HG03442 (cell line): ENCODE data around the gene EMX1.

Source experiments
- ATAC-seq: cut with Tn5 transposase; IDR thresholded peaks from one replicate; pipeline ENCODE4 v1.9.1; 2021; ENCODE audit warnings: mild to moderate bottlenecking, moderate library complexity; ENCODE audit not compliant: unreplicated experiment

Gene EMX1

DNA sequence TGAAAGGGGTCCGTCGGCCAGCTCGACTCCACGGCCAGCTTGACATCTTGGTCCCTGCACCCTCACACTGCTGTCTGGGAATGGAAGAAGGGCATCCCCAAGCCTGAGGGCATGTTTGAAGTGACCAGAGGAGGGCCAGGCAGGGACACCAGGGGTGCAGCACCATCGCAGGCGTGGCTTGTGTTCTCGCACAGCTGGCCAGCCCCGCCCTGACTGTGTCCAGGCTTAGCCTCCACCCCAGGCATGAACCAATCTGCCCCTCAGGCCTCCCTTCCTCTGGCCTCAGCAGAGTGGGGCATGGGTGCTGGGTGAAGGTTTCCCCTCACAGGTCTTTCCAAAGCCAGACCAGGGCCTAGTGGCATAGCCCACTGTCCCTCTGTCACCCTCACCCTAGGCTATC, 25.0 kb downstream of the EMX1 start:
- ATAC-seq, result no peak

DNA sequence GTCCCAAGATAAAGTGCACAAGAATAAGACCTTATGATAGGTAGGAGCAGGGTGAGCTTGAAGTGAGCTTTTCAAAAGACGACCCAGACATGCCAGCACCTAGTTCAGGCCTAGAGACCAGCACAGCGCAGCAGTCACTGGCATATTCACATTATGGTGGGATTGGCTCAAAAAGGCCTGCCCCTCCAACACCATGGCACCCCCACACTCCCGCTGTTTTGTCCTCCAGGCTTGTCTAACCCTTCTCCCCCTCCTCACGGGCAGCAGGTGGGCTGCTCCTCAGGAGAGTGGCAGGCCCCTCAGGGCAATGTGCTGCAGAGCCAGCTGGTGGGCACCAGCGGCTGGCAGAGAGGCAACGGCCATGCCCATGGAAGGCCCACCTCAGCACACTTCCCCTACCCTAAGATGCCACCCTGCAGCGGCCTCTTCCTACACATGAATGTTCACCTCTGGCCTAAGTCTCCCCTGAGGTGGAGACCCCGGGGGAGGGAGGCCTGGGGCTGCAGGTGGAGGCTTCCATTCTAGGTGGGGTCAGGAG, 25.6 kb downstream of the EMX1 start:
- no peak for ATAC-seq

DNA sequence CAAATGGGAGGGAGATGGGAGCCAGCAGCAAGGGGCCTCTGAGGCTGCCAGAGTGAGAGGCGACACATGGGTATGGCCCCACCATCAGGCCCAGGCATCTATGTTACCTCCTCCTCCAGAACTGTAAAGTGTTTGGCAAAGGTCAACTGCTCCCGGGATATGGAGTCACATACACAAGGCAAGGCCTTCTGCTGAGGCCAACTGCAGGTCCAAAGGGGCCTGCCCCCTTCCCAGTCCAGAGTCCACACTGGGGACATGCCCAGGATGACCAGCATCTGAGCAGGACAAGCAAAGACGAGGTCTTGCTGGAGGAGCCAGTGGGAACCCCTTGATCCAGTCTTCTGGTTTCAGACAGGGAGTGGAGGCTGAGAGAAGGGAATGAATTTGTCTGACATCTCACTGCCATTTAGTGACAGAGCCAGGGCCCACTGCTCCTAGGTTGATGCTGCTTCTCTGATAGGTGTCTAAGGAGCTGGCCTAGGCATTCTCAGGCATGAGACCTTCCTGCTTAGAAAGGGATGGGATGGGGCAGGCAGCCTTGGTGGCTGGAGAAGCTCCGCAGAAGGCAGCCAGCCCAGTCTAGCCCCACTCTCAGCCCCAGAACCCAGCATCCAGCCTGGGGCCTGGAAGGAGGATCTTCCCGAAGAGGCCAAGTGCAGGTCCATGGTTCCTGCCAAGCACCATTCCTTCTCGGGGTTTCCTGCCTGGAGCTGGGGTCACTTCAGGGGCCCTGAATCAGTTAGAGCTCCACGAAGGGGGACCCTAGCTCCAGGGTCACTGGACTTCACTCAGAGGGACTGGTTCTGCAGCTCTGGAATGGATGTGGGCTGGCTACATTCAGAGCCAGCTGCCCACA, 26.4 kb downstream of the EMX1 start:
- ATAC-seq, result no peak

DNA sequence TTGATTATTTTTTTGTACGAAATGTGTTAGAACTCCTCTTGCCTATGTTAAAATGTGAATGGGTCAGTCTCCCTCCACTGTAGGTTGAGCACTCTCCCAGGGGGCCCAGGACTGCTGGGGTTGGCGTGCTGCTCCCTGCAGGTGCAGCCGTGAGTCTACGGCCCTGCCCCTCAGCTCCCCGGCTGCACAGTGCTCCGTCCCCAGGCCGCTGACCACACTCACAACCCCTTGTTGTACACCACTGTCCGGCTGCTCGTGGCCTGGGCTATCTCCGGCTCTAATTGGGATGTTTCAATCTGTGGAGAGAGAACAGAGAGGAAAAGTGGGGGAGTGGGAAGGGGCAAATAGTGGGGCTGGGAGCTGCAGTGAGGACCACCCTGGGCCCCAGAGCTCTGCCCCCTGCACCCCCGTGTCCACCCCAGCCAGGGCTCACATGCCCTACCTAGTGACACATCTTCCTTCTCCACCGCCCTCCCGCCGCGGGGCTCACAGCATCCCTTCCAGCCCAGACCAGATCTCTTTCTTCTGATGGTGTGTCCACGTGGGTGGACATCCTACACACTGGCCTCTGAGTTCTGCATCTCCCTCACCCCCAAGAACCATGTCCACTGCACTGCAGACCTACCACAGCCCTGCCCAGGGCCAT, 27.6 kb downstream of the EMX1 start:
- no peak for ATAC-seq

DNA sequence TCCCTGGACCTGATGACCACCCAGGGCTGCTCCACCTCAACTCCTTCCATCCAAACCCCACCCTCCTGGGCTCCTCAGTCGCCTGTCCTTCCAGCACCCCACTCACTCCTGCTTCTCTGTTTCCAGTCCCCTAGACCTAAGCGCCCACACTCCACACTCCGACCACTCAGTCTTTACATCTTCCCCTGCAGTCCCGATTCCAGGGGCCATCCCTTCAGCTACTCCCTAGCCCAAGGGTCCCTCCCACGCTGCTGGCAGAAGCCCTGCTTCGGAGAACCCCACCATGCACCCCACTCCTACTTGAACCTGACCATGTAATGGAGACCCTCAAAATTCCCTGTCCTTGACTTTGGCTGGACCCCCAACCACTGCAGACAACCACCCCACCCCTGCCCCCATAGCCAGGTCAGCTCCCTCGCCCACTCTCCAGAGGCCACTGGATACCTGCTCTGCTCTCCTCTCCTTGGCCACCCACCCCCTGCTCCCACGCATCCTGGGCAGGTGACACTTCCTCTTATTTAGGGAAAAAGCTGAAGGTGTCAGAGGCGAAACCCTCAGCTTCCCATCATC, 28.2 kb downstream of the EMX1 start:
- no peak for ATAC-seq

- no peak for ATAC-seq
These were observed 29.1 kb downstream of the EMX1 start for GRCh38 chr2:72946466-72946865.

DNA sequence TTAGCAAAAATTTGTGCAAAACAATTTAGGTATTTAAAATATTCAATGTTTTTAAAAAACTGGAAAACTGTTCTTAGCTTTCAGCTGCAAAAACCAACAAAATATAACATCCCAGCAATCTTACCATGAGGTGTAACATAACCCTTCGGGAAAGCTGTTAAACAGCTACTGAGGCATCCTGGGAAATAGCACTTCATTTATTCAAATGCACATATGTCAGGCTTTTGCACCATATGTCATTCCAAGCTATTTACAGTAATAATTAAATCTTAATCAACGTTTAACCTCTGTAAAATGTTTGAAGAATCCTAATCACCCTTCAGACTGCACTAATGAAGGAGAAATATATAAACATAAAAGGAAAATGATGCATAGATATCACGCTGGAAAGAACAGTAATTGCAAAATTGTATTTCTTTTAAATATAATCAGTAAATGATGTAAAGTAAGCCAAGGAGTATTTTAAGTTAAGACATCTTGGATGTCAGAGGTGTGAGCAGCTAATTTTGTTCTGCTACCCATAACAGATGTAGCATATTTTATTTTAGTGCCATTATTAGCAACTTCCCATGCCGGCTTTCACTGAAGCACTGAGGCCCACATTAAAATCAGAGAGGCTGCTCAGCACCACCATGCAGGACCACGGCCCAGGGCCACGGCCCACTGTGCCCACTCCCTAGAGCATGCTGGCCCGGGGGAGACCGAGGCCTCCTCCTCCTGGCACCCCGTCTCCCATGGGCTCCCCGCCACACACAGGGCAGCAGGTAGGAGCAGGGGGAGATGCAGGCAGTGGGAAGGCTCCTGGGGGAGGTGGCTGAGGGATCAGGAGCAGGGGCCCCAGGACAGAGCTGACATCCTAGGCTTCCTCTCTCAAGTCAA, 30.9 kb downstream of the EMX1 start:
- no peak for ATAC-seq

DNA sequence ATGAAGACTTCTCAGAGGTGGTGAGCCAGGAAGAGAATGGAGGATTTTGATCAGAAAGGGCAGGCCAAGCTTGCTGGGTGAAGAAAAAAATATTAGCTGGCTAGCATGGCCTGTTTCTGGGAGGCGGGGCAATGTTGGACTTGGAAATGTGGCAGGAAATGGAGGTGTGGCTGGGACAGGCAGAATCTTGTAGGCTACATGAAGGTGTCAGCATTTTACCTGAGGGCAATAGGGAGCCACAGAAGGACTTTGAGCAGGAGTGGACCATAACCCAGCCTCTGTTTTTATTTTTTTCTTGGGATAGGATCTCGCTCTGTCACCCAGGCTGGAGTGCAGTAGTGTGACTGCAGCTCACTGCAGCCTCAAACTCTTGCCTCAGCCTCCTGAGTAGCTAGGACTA, 31.7 kb downstream of the EMX1 start:
- no peak for ATAC-seq

- no peak for ATAC-seq
These were observed 32.3 kb downstream of the EMX1 start for GRCh38 chr2:72949642-72950041.

DNA sequence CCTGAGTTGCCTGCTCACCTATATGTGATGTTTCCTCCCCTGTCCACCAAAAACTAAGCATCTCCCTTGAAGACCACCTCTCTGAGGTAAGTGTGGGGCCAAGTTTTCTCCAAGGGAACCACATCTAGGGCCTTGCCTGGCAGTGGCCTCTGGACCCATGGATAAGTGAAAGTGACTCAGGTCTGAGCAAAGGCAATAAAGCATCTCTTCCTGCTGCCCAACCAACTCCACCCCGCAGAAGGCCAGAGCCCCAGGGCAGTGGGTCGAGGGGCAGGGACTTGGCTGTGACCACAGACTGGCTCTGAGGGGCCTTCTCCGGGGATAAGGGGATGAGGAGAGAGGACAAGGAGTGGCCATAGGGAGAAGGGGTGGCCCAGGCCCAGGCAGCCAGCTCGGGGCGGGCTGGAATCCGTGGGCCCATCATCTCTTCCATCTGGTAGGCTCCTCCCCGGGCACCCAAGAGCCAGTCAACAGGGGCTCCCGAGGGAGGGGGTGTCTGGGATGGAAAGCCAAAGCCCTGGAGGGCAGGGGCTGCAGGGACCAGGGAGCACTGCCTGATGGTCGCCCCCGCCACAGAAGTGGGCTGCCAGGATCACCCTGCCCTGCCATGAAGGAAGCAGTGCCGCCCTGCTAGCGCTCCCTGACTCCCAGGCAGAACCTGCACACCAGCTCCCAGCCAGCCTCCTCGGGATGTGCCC, 33.4 kb downstream of the EMX1 start:
- no peak for ATAC-seq

- no peak for ATAC-seq
These were observed 34.2 kb downstream of the EMX1 start for GRCh38 chr2:72951303-72952095.

DNA sequence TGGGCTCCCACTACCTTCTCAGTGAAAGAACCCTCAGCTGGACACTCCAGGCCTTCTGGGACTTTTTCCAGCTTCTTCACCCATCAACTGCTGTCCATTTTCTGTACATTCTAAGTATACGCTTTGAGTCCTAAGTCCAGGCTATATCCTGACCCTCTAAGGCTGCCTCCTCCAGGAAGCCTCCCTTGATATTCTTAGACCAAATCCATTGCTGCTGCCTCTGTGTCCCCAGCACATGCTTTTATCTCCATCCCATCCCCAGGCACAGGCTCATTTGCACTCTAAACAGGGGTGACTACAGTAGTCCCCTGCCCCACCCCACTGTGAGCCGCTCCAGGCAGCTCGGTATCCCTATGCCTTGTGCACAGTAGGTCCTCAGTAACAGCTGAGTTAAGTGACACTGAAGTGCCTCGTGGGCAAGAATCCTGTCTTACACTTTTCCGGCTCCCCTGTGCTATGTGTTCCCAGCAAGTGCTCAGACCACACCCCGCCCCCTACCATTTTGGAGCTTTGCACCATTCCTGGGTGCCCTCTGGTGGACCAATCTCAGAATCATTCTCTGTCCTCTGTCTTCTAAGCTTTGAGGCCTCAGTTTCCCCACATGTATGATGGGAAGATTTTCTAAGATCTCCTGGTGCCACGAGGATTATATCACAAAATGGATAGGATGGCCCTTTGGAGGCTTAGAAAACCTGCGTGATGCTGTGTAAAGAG, 34.9 kb downstream of the EMX1 start:
- ATAC-seq, result no peak

- ATAC-seq, result no peak
These were observed 35.6 kb downstream of the EMX1 start for GRCh38 chr2:72952961-72953360.

- no peak for ATAC-seq
These were observed 36.2 kb downstream of the EMX1 start for GRCh38 chr2:72953528-72953927.

DNA sequence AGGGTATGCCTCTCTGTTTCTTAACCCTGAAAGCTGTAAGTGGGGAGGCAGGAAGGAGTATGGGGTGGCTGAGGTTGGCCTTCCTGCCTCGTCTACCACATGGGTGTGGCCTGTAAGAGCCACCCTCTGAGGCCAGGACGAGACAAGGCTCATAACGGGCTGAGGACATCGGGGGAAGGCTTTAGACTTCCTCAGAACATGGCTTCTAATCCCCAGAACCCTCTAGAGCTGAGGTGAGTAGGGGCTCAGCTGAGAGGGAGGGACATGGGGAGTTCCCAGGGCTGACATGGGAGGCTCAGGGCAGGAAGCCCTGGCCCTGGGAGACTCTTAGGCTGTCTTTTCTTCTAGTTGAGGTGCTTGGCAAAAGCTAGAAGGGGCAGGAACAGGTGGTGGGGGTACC, 36.7 kb downstream of the EMX1 start:
- no peak for ATAC-seq

DNA sequence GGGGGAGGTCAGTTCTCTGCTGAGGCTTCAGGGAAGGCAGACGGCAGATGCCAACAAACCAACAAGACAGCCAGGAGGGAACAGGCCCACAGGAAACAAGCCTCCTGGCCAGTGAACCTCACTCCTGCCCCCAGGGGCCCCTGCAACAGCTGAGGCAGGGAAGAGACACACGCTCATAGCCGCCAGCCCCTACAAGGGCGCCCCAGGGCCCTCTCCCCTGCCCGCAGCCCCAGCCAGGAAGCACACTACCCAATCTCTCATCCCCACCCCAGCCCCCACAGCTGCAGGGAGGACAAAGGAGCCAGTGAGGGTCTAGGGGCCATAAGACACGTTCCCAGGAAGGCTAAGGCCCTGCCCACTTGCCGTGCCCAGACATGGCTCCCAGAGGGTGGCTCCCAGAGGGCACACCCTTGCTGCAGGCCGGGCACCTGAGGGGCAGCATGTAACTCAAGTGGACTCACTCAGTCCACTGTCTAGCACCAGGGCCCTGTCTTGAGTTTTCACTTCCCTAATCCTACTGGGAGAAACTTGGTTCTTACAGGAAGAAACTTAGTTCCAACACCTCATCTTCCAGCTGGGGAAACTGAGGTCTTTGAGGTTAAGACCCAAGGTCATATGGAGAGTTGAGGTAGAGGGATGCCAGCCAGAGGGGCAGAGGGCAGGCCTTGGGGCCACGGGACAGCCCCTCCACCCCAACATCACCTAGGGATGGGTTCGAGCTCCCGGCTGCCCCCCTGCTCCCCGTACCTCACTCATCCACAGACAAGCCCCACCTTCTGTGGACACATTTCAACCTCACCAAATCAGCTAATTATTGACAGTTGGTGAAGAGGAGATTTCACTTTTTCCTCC, 37.3 kb downstream of the EMX1 start:
- ATAC-seq, result no peak

DNA sequence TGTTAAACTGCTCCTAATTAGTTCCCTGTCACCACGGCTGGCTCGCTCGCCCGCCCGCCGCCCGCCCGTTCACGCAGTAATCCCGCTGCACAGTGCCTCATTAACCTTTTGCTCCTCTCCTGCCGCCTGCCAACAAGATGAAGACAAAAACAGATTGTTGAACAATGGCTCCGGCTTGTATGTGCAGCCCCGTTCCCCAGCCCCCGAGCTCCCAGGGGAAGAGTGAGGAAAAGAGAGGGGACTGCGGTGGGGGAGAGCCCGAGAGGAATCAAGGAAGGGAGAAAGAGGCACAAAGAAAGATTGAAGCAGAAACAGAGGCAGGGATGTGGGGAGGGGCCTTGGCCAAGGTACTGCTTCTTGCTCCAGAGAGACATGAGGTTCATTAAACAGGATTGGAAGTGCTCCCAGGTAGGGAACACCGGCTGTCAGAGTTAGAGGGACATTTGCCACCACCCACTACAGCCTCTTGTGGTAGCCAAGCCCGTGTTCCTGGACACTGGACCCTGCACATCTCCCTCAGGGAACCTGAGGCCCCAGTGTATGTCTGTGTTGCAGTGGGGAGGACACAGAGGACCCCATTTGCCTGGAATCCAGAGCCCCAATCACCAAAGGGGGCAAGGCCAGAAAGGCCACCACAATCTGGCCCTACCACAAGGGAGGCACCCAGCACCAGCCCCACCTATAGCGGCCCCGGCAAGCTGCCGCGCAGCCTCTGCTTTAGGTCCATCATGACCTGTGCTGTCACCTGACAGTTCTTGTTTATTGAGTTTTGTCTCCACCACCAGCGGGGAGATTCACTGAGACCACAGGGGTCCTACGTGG, 38.1 kb downstream of the EMX1 start:
- no peak for ATAC-seq
